ENCODE data around the gene BDNF. TPM values are rescaled to one million over a fixed set of nuclear protein-coding genes. Genes with fewer than 3 reads are reported as not detected.
"Not testable (repeated sequence)": the region's sequence is repeated elsewhere in the genome, so short reads cannot be mapped to it uniquely, and the experiment has no call there.

Gene BDNF
- total RNA-seq, 1 donor from 2014 or later: 0.07 TPM

- Mint-ChIP-seq H3K36me3 (ENCODE audit: low read depth) (no peaks in the 10 kb centered on the region), H3K27me3 (ENCODE audit: low read depth) (no peaks in the 10 kb centered on the region), H3K4me1 (no peaks in the 10 kb centered on the region), H3K9me3 (peaks cover 2% of the 10 kb centered on the region), H3K27ac (ENCODE audit: unreplicated experiment) (no peak overlapping the region), H3K4me3 (no peak overlapping the region)
- no peak for TF ChIP-seq CTCF (conservative IDR thresholded peaks at IDR 0.05)
- DNase-seq (ENCODE audit: low read depth, low spot score): no peak
These were observed 54.0 kb downstream of the BDNF start for GRCh38 chr11:27646051-27646818.

GRCh38 chr11:27642954-27643353 lies 57.3 kb downstream of the BDNF start:
- H3K27ac Mint-ChIP-seq (ENCODE audit: unreplicated experiment): no peak overlapping the region
- H3K4me1 Mint-ChIP-seq: no peaks in the 10 kb centered on the region
- H3K9me3 Mint-ChIP-seq: peaks cover 2% of the 10 kb centered on the region
- no peak for DNase-seq (ENCODE audit: low read depth, low spot score)
- TF ChIP-seq CTCF (conservative IDR thresholded peaks at IDR 0.05): no peak
- no peak overlapping the region for H3K4me3 Mint-ChIP-seq
- no peaks in the 10 kb centered on the region for H3K27me3 Mint-ChIP-seq (ENCODE audit: low read depth)
- H3K36me3 Mint-ChIP-seq (ENCODE audit: low read depth): no peaks in the 10 kb centered on the region

GRCh38 chr11:27640954-27641353 lies 59.3 kb downstream of the BDNF start:
- Mint-ChIP-seq H3K4me1 (no peaks in the 10 kb centered on the region), H3K27me3 (ENCODE audit: low read depth) (no peaks in the 10 kb centered on the region), H3K36me3 (ENCODE audit: low read depth) (no peaks in the 10 kb centered on the region), H3K4me3 (no peak overlapping the region), H3K27ac (ENCODE audit: unreplicated experiment) (no peak overlapping the region), H3K9me3 (no peaks in the 10 kb centered on the region)
- no peak for DNase-seq (ENCODE audit: low read depth, low spot score)
- no peak for TF ChIP-seq CTCF (conservative IDR thresholded peaks at IDR 0.05)

GRCh38 chr11:27635567-27636037 lies 64.7 kb downstream of the BDNF start:
- H3K27me3 Mint-ChIP-seq (ENCODE audit: low read depth): peaks cover 24% of the 10 kb centered on the region
- H3K36me3 Mint-ChIP-seq (ENCODE audit: low read depth): no peaks in the 10 kb centered on the region
- peaks cover 2% of the 10 kb centered on the region for H3K9me3 Mint-ChIP-seq
- no peak for TF ChIP-seq CTCF (conservative IDR thresholded peaks at IDR 0.05)
- no peak for DNase-seq (ENCODE audit: low read depth, low spot score)
- H3K27ac Mint-ChIP-seq (ENCODE audit: unreplicated experiment): no peak overlapping the region
- no peak overlapping the region for H3K4me3 Mint-ChIP-seq
- no peaks in the 10 kb centered on the region for H3K4me1 Mint-ChIP-seq

GRCh38 chr11:27634776-27635175 lies 65.5 kb downstream of the BDNF start:
- not testable (repeated sequence) for H3K4me3 Mint-ChIP-seq; H3K27ac Mint-ChIP-seq (ENCODE audit: unreplicated experiment); DNase-seq (ENCODE audit: low read depth, low spot score)

GRCh38 chr11:27634282-27634681 lies 66.0 kb downstream of the BDNF start:
- H3K9me3 Mint-ChIP-seq; H3K4me3 Mint-ChIP-seq; H3K4me1 Mint-ChIP-seq; H3K36me3 Mint-ChIP-seq (ENCODE audit: low read depth); H3K27ac Mint-ChIP-seq (ENCODE audit: unreplicated experiment); DNase-seq (ENCODE audit: low read depth, low spot score): not testable (repeated sequence)
- H3K27me3 Mint-ChIP-seq (ENCODE audit: low read depth): peaks cover 24% of the 10 kb centered on the region

More at GRCh38 chr11:27634776-27635175, 65.5 kb downstream of the BDNF start:
- H3K27me3 Mint-ChIP-seq (ENCODE audit: low read depth): peaks cover 24% of the 10 kb centered on the region
- H3K9me3 Mint-ChIP-seq; H3K36me3 Mint-ChIP-seq (ENCODE audit: low read depth); H3K4me1 Mint-ChIP-seq: not testable (repeated sequence)

- H3K4me1 Mint-ChIP-seq; H3K4me3 Mint-ChIP-seq; DNase-seq (ENCODE audit: low read depth, low spot score); H3K27ac Mint-ChIP-seq (ENCODE audit: unreplicated experiment); H3K9me3 Mint-ChIP-seq; H3K36me3 Mint-ChIP-seq (ENCODE audit: low read depth): not testable (repeated sequence)
- peaks cover 21% of the 10 kb centered on the region for H3K27me3 Mint-ChIP-seq (ENCODE audit: low read depth)
These were observed 71.2 kb downstream of the BDNF start for GRCh38 chr11:27629023-27629422.

Data from neural crest cell (in vitro differentiated cells).